ENCODE measurements around the gene PDE6A.

- no peak for TF ChIP-seq TEAD4 (CRISPR knock-in tag; IDR thresholded peaks at IDR 0.05)
- TF ChIP-seq CTCF (IDR thresholded peaks at IDR 0.05): no peak
- TF ChIP-seq E2F1 (CRISPR knock-in tag; IDR thresholded peaks at IDR 0.05): no peak
- TF ChIP-seq NR2C2 (CRISPR knock-in tag; IDR thresholded peaks at IDR 0.05): no peak
- TF ChIP-seq ATF3 (CRISPR knock-in tag; conservative IDR thresholded peaks at IDR 0.05): no peak
Observed at GRCh38 chr5:149961186-149961685, 16.6 kb upstream of the PDE6A start.

Data from WTC11 (cell line).